Neuronal stem cell (in vitro differentiated cells): ENCODE results near the gene PLPP1.
"Not testable (repeated sequence)": the region's sequence is repeated elsewhere in the genome, so short reads cannot be mapped to it uniquely, and the experiment has no call there.

ENCODE experiments used
- DNase-seq: peaks from one replicate; pipeline ENCODE4 v3.0.0-alpha.2; 2013; ENCODE audit warnings: low spot score
- H2AFZ ChIP-seq: one replicate; pipeline ENCODE4 v1.6.1; 2013; ENCODE audit warnings: mild to moderate bottlenecking, low read length, inconsistent platforms
- H2AK5ac ChIP-seq: 2 replicates; pipeline ENCODE4 v1.6.1; 2013; ENCODE audit warnings: low read depth, mild to moderate bottlenecking, inconsistent platforms, low read length, moderate library complexity, mixed read lengths
- H2BK120ac ChIP-seq: 2 replicates; pipeline ENCODE4 v1.6.1; 2013; ENCODE audit warnings: low read depth, mild to moderate bottlenecking, inconsistent platforms, low read length, moderate library complexity, mixed read lengths
- H2BK12ac ChIP-seq: one replicate; pipeline ENCODE4 v1.6.1; 2013; ENCODE audit warnings: low read length, inconsistent platforms
- H2BK15ac ChIP-seq: 2 replicates; pipeline ENCODE4 v1.6.1; 2013; ENCODE audit warnings: mild to moderate bottlenecking, low read length, inconsistent platforms, mixed read lengths
- H2BK5ac ChIP-seq: one replicate; pipeline ENCODE4 v1.6.1; 2013; ENCODE audit warnings: inconsistent platforms, mild to moderate bottlenecking, low read length, moderate library complexity
- H3K14ac ChIP-seq: one replicate; pipeline ENCODE4 v1.6.1; 2013; ENCODE audit warnings: low read length, inconsistent platforms
- H3K18ac ChIP-seq: 2 replicates; pipeline ENCODE4 v1.6.1; 2013; ENCODE audit warnings: low read length, inconsistent platforms
- H3K23ac ChIP-seq: 2 replicates; pipeline ENCODE4 v1.6.1; 2013; ENCODE audit warnings: low read depth, mild to moderate bottlenecking, mixed read lengths, low read length, inconsistent platforms; ENCODE audit not compliant: poor library complexity
- H3K27ac ChIP-seq: replicated peaks from 3 replicates; pipeline ENCODE4 v1.5.1; 2013; ENCODE audit warnings: low read length, inconsistent platforms
- H3K27me3 ChIP-seq, 3 experiments: 2 replicates each; pipeline ENCODE4 v1.6.1; 2013; ENCODE audit warnings: low read length in 3 of 3, mild to moderate bottlenecking in 2 of 3, inconsistent platforms in 1 of 3, low read depth in 1 of 3, mixed read lengths in 1 of 3, moderate library complexity in 1 of 3; ENCODE audit not compliant: control insufficient read depth in 3 of 3, insufficient read depth in 3 of 3
- H3K36me3 ChIP-seq, 2 donors: replicated peaks in 1 of 2; 2 replicates each; pipeline ENCODE4 v1.6.1; 2013; ENCODE audit warnings: low read length in 2 of 2; ENCODE audit not compliant: control insufficient read depth in 2 of 2, insufficient read depth in 2 of 2
- H3K4ac ChIP-seq: 2 replicates; pipeline ENCODE4 v1.6.1; 2013; ENCODE audit warnings: inconsistent platforms, mild to moderate bottlenecking, low read length, moderate library complexity
- H3K4me1 ChIP-seq, 2 donors: 1 replicate in 1 of 2; 2 replicates in 1 of 2; pipeline ENCODE4 v1.6.1; 2013; ENCODE audit warnings: low read length in 2 of 2, low read depth in 1 of 2; ENCODE audit not compliant: control insufficient read depth in 2 of 2, insufficient read depth in 1 of 2
- H3K4me2 ChIP-seq: one replicate; pipeline ENCODE4 v1.6.1; 2013; ENCODE audit warnings: mild to moderate bottlenecking, low read length, inconsistent platforms; ENCODE audit not compliant: insufficient read depth, poor library complexity, severe bottlenecking
- H3K4me3 ChIP-seq, 2 donors: 2 replicates each; pipeline ENCODE4 v1.5.1; 2013; ENCODE audit warnings: low read length in 2 of 2, mild to moderate bottlenecking in 2 of 2, inconsistent platforms in 1 of 2, moderate library complexity in 1 of 2
- H3K79me1 ChIP-seq: one replicate; pipeline ENCODE4 v1.6.1; 2013; ENCODE audit warnings: low read depth, mild to moderate bottlenecking, inconsistent platforms, low read length, moderate library complexity
- H3K9ac ChIP-seq: one replicate; pipeline ENCODE4 v1.6.1; 2013; ENCODE audit warnings: mild to moderate bottlenecking, low read depth, low read length, inconsistent platforms; ENCODE audit not compliant: poor library complexity
- H3K9me3 ChIP-seq, 2 donors: replicated peaks in 1 of 2; 2 replicates each; pipeline versions ENCODE3 to v1.6.1; 2013; ENCODE audit warnings: low read length in 2 of 2, mild to moderate bottlenecking in 2 of 2, inconsistent platforms in 1 of 2, low read depth in 1 of 2, mixed read lengths in 1 of 2, moderate library complexity in 1 of 2; ENCODE audit not compliant: control insufficient read depth in 2 of 2, insufficient read depth in 1 of 2
- H4K8ac ChIP-seq: one replicate; pipeline ENCODE4 v1.6.1; 2013; ENCODE audit warnings: low read depth, mild to moderate bottlenecking, inconsistent platforms, low read length, moderate library complexity
- H4K91ac ChIP-seq: one replicate; pipeline ENCODE4 v1.6.1; 2013; ENCODE audit warnings: low read length, low read depth, mild to moderate bottlenecking, inconsistent platforms; ENCODE audit not compliant: poor library complexity
- WGBS, 2 donors: extraction: QIAGEN DNeasy Blood & Tissue Kit; methylation state at CpG; one replicate each; pipeline ENCODE4 v1.1.7; 2013; ENCODE audit warnings: missing lambda C conversion rate in 2 of 2, mixed read lengths in 1 of 2; ENCODE audit not compliant: insufficient read length in 2 of 2, insufficient replicate concordance in 1 of 2; ENCODE audit errors: extremely low coverage in 2 of 2; 5-methylcytosine and 5-hydroxymethylcytosine counted together

Gene PLPP1

GRCh38 chr5:55540525-55540924 is 5.8 kb upstream of the PLPP1 start:
- no peak overlapping the region for H3K27ac ChIP-seq

DNA sequence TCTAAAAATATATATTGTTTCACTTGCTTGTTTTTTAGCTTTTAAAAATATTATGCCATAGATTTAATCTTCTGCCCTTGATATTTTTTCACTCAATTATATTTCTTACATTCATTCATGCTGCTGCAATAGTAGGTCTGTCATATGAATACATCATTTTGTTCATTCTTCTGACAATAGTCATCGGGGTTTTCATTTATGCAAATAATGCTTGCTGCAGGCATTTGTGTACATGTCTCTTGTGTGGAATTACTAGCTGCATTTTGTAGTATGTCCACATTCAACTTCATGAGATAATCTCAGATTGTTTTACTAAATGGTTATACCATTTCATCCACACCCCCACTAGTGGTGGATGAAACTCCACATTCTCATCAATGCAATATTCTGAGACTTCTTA is 5.3 kb upstream of the PLPP1 start:
- Histone ChIP-seq H3K18ac (no peak overlapping the region), H4K91ac (no peak overlapping the region), H4K8ac (no peak overlapping the region), H2AK5ac (no peak overlapping the region), H3K23ac (no peak overlapping the region), H3K9me3 (no peaks in the 10 kb centered on the region), H2BK12ac (no peak overlapping the region), H3K4me2 (no peak overlapping the region), H3K4me3 (no peak overlapping the region), H2BK5ac (no peak overlapping the region), H3K14ac (no peak overlapping the region), H3K36me3 (no peaks in the 10 kb centered on the region), H2AFZ (no peak overlapping the region), H2BK120ac (no peak overlapping the region), H3K4ac (no peak overlapping the region), H2BK15ac (no peak overlapping the region), H3K9ac (no peak overlapping the region), H3K79me1 (no peaks in the 10 kb centered on the region), H3K27ac (no peak overlapping the region), H3K27me3 (peaks cover 0 to 7% (median 0%) of the 10 kb centered on the region in 3 experiments), H3K4me1 (peaks cover 0 to 3% of the 10 kb centered on the region in 2 donors)
- WGBS, 2 donors = no CpG with 5 or more reads among the region's 1 CpG
- no peak for DNase-seq

More at GRCh38 chr5:55540525-55540924, 5.8 kb upstream of the PLPP1 start:
- Histone ChIP-seq H3K4me1 (peaks cover 0 to under 1% of the 10 kb centered on the region in 2 donors), H3K4me3 (no peak overlapping the region), H3K9ac (no peak overlapping the region), H3K36me3 (no peaks in the 10 kb centered on the region), H2AFZ (no peak overlapping the region), H3K14ac (no peak overlapping the region), H2BK5ac (no peak overlapping the region), H3K79me1 (no peaks in the 10 kb centered on the region), H2BK12ac (no peak overlapping the region), H3K27me3 (peaks cover 0 to 7% (median 0%) of the 10 kb centered on the region in 3 experiments), H3K23ac (no peak overlapping the region), H2BK15ac (no peak overlapping the region), H3K9me3 (no peaks in the 10 kb centered on the region), H4K8ac (no peak overlapping the region), H2BK120ac (no peak overlapping the region), H3K18ac (no peak overlapping the region), H2AK5ac (no peak overlapping the region), H3K4ac (no peak overlapping the region), H4K91ac (no peak overlapping the region), H3K4me2 (no peak overlapping the region)
- no peak for DNase-seq
- WGBS, 2 donors = no CpG with 5 or more reads among the region's 2 CpGs

- H3K4ac ChIP-seq = no peak overlapping the region
- H3K9ac ChIP-seq = no peak overlapping the region
- no peak overlapping the region for H4K8ac ChIP-seq
- no peak overlapping the region for H3K18ac ChIP-seq
- H3K9me3 ChIP-seq = no peaks in the 10 kb centered on the region
- H3K14ac ChIP-seq = no peak overlapping the region
- H2BK5ac ChIP-seq = no peak overlapping the region
- H2BK15ac ChIP-seq = no peak overlapping the region
- no peak overlapping the region for H3K4me3 ChIP-seq
- no peak overlapping the region for H2BK12ac ChIP-seq
- H3K27ac ChIP-seq = no peak overlapping the region
- no peak overlapping the region for H4K91ac ChIP-seq
- peaks cover 0 to 5% of the 10 kb centered on the region in 2 donors for H3K4me1 ChIP-seq
- peaks cover 0 to 7% (median 0%) of the 10 kb centered on the region in 3 experiments for H3K27me3 ChIP-seq
- no peak overlapping the region for H3K23ac ChIP-seq
- no peaks in the 10 kb centered on the region for H3K36me3 ChIP-seq
- no CpG with 5 or more reads among the region's 2 CpGs for WGBS, 2 donors
- no peak overlapping the region for H2AK5ac ChIP-seq
- H3K79me1 ChIP-seq = no peaks in the 10 kb centered on the region
- no peak overlapping the region for H2BK120ac ChIP-seq
- DNase-seq = no peak
- peak overlapping the region; percentile 3 for H2AFZ ChIP-seq
- H3K4me2 ChIP-seq = no peak overlapping the region
Measured at GRCh38 chr5:55538661-55539060, 3.9 kb upstream of the PLPP1 start.

DNA sequence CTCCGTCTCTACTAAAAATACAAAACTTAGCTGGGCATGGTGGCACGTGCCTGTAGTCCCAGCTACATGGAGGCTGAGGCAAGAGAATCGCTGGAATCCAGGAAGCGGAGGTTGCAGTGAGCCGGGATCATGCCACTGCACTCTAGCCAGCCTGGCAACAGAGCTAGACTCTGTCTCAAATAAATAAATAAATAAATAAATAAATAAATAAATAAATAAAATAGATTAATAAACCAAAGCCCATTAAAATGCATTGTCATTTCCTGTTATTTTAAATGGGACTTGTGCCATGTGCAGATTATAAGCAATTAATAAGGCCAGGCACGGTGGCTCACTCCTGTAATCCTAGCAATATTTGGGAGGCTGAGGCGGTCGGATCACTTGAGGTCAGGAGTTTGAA is 2.6 kb upstream of the PLPP1 start:
- no CpG with 5 or more reads among the region's 8 CpGs for WGBS, 2 donors
- H4K8ac ChIP-seq, H3K4ac ChIP-seq, H2BK15ac ChIP-seq, H4K91ac ChIP-seq, H3K18ac ChIP-seq, H3K4me2 ChIP-seq, H2BK120ac ChIP-seq, H2BK12ac ChIP-seq, H2BK5ac ChIP-seq, H3K14ac ChIP-seq, H3K23ac ChIP-seq, H2AFZ ChIP-seq, H3K27me3 ChIP-seq, H2AK5ac ChIP-seq, H3K9ac ChIP-seq, H3K4me3 ChIP-seq, H3K27ac ChIP-seq, H3K36me3 ChIP-seq, DNase-seq, H3K79me1 ChIP-seq, H3K9me3 ChIP-seq, H3K4me1 ChIP-seq: not testable (repeated sequence)
